HG02981 (cell line): Measurements from ENCODE around the gene RABGAP1L.
"Not testable (repeated sequence)": the region's sequence is repeated elsewhere in the genome, so short reads cannot be mapped to it uniquely, and the experiment has no call there.

Source experiments
- ATAC-seq: cut with Tn5 transposase; IDR thresholded peaks from one replicate; pipeline ENCODE4 v1.9.1; 2021; ENCODE audit warnings: mild to moderate bottlenecking, moderate library complexity; ENCODE audit not compliant: unreplicated experiment

RABGAP1L gene

GRCh38 chr1:174786760-174787159 lies 627.4 kb downstream of the RABGAP1L start:
- peak; percentile 62 for ATAC-seq

DNA sequence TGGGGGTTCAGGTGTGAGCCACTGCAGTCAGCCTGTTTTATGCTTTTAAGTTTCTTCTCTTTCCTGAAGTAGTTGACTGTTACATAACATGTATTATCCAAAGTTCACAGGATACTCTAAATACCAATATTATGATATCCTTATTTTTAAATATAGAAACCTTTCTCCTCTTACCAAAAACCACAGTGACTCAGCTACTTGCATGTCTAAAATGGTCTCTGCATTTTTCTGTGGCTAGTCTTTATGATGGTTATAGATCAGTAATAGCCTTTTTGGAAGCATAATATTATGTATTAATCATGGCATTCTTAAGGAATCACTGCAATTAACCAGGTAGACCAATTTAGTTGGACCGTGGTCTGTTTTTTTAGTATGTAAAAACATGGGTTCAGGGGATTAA lies 629.7 kb downstream of the RABGAP1L start:
- no peak for ATAC-seq

- ATAC-seq: peak; percentile 86
Observed at GRCh38 chr1:174789399-174789798, 630.1 kb downstream of the RABGAP1L start.

GRCh38 chr1:174791863-174792262 lies 632.5 kb downstream of the RABGAP1L start:
- no peak for ATAC-seq

GRCh38 chr1:174794861-174795260 lies 635.5 kb downstream of the RABGAP1L start:
- no peak for ATAC-seq

- no peak for ATAC-seq
Observed at GRCh38 chr1:174795806-174796205, 636.5 kb downstream of the RABGAP1L start.

GRCh38 chr1:174797398-174797797 lies 638.1 kb downstream of the RABGAP1L start:
- ATAC-seq: no peak

- ATAC-seq: no peak
Observed at GRCh38 chr1:174799136-174799479, 639.8 kb downstream of the RABGAP1L start.

GRCh38 chr1:174800216-174800851 lies 641.0 kb downstream of the RABGAP1L start:
- no peak for ATAC-seq

- no peak for ATAC-seq
Observed at GRCh38 chr1:174800876-174801275, 641.6 kb downstream of the RABGAP1L start.

DNA sequence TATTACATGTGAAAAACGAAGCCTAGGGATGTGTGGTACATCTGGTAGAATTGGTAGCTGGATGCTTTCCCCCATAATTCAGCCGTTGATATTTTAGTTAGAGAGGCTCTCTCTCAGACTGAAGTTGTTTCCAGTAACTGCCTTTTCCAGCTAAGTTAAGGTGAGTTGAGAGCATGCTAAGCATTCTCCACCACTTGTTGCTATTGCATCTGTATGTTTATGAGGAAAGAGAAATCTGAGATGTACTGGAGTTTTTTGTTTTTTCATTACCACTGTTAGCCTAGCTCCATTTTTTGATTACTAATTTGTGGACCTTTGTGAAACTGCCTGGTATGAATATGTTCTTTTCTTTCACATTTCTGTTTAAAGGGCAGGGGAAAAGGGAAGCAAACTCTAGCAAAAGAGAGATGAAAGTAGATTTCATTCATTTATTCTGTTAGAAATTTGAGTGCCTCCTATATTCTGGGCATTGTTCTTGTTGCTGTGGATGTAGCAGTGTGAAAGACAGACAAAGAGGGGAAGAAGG lies 650.5 kb downstream of the RABGAP1L start:
- no peak for ATAC-seq

DNA sequence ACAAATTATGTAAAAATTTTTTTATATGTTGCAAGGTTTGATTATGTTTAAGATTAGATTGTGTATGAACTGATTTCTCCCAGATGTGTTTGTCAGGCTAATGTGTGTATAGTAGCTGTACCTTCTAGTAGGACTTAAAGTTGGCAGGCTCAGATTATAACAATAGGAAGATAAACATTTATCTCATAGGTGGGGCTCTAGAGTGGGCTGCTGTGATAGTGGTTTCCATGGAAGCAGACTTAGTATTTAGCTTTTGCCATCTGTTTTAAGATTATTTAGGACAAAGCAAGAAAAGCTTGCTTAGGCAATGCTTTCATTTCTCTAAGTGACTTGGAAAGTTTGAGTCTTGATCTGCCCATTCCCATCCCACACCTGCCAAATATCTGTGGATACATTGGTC lies 652.7 kb downstream of the RABGAP1L start:
- no peak for ATAC-seq

DNA sequence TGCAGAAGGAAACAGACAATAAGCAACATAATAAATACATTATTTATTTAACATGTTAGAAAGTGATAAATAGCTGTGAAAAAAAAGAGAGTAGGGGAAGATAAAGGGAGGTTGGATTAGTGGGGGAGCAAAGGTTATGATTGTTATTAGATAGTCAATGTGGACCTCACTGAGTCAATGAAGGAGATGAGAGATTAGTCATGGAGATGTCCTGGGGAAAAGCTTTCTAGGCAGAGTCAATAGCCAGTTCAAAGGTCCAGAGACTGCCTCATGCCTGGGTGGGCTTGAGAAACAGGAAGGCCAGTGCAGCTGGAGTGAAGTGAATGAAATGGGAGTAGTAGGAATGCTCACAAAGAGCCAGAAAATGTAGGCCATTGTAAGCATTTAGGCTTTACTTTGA lies 653.3 kb downstream of the RABGAP1L start:
- no peak for ATAC-seq

DNA sequence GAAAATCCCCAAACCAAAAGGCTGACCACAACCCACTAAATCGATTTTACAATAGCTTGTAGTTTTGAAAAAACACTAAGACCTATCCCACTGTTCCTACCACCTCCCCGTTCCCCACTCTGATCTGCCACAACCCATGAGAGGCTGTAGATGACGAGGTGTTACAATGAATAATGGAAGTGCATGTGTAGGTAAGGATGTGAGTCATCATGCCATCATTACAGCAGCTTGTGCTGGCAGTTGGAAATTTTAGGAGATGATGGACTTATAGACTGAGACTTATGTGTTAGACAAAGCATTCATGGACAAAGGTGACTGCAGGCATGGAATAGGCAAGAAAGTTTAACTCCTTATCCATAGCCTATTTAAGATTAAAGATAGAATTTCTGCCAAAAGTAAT lies 655.7 kb downstream of the RABGAP1L start:
- peak; percentile 33 for ATAC-seq

DNA sequence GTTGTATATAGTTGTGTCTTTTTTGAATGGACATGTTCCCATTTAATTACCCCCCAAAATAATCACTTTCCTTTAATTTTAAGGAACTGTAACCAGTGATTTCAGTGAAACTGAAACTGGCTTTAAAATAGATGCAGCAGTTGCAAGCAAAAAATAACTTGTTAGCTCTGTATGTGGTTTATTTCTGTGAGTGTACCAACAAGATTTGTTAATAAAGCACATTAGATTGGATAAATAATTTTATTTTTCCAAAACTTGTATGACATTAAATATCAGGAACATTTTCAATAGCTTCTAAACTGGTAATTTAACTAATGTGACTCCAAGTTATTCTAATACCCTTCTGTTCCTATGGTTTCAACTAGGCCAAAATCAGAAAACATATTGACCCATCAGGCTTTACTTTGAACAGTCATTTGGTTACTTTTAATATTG lies 656.2 kb downstream of the RABGAP1L start:
- peak; percentile 48 for ATAC-seq

GRCh38 chr1:174816621-174817020 lies 657.3 kb downstream of the RABGAP1L start:
- ATAC-seq: not testable (repeated sequence)

DNA sequence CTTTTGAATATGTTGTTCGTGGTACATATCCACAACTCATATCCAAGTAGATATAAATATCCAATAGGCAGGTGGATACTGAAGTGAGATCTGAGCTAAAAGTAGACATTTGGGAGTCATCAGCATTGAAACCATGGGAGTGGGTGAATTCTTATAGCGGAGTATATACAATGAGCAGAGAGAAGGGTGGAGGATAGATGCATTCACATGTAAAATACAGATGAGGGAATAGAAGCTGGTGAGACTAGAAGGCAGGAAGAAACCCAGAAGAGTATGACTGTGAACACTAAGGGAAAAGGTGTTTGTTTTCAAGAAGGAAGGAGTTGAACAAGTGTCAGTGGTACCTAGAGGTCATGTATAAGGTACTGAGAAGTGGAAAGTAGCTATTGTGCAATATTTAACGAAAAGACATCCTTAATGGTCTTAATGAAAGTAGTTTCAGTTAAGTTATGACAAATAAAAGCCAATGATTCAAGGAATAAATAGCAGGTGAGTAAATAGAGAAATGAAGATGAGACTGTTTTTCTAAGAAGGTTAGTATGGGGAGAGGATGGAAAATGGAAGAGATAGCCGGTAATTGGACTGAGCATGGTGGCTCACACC lies 658.8 kb downstream of the RABGAP1L start:
- peak; percentile 62 for ATAC-seq

DNA sequence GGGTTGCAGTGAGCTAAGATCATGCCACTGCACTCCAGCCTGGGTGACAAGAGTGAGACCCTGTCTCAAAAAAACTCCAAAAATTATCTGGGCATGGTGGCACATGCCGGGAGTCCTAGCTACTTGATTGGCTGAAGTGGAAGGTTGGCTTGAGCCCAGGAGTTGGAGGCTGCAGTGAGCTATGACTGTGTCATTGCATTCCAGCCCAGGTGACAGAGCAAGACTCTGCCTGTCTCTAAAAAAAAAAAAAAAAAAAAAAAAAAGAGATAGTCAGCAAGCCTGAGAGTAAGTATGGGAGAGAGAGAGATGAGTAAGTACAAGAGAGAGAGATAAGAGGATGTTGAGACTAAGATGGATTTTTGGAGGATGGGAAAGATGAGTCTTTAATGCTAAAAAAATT lies 659.6 kb downstream of the RABGAP1L start:
- no peak for ATAC-seq

DNA sequence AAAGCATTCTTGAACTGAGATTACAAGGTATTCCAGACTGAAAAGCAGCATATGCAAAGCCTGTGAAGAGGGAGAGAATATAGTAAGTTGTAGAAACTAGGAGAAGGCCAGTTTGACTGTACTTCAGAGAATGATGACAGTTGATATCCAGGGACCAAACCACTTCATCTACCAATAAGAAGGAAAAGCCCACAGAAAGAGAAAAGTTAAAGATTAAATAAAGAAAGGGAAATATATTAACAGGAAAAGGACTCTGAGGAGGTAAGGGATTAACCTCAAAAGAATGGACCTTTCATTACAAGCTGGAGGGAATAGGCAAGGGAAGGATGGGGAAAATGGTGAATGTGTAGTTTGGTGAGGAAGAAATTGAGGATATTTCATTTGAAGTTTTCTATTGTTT lies 660.3 kb downstream of the RABGAP1L start:
- ATAC-seq: no peak

- no peak for ATAC-seq
Observed at GRCh38 chr1:174825127-174825526, 665.8 kb downstream of the RABGAP1L start.

- ATAC-seq: no peak
Observed at GRCh38 chr1:174825806-174826205, 666.5 kb downstream of the RABGAP1L start.

DNA sequence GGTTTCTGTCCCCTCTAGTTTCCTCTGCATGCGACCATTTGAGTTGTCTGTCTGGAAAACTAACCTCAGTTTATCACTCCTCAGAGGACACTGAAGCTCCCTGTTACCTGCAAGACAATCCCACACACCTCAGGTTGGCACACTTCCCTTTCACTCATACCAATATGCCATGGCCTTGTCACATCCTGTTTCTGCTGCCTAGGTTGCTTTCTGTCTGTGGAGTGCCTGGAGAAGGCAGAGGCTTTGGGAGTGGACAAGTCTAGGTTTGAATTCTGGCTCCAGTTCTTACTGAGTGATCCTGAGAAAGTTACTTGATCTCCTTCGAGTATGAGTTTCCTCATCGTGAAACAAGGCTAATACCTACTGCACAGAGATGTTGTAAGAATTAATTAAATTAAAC lies 668.9 kb downstream of the RABGAP1L start:
- no peak for ATAC-seq

GRCh38 chr1:174829990-174830389 lies 670.7 kb downstream of the RABGAP1L start:
- no peak for ATAC-seq
